HG03575 (cell line): ENCODE results near the gene FUZ.

Experiments
- ATAC-seq: cut with Tn5 transposase; IDR thresholded peaks from one replicate; pipeline ENCODE4 v1.9.1; 2021; ENCODE audit not compliant: unreplicated experiment, insufficient number of reproducible peaks, low FRiP score; ENCODE audit errors: extremely low read depth

FUZ gene

DNA sequence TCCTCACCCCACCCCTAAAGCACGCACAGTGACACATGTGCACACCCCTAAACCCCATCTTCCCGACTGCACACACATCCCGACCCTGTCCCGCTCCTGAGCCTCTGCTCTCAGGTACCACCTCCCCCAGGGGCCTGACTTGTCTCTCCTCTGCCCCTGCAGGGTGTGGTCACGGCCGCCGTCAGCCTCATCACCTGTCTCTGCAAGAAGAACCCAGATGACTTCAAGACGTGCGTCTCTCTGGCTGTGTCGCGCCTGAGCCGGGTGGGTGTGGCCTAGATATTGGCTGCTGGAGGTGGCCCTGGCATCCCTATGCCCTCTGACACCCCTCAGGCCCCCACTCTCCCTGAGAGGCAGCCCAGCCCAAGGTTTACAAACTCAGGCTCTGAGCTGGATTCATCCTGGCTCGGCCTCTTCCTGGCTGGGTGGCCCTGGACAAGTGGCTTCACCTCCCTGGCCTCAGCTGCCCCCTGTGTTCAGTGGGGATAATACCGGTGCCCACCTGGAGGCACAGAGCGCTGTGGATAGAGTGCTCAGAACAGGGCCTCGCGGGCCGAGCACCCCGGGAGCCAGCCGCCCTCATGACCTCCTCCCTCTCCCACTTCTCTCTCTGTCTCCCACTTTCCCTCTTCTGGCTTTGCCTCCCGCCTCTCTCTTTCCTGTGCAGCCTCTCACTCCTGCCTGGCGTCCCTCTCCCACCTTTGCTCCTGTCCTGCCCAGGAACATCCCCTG is 20.1 kb downstream of the FUZ start:
- no peak for ATAC-seq

DNA sequence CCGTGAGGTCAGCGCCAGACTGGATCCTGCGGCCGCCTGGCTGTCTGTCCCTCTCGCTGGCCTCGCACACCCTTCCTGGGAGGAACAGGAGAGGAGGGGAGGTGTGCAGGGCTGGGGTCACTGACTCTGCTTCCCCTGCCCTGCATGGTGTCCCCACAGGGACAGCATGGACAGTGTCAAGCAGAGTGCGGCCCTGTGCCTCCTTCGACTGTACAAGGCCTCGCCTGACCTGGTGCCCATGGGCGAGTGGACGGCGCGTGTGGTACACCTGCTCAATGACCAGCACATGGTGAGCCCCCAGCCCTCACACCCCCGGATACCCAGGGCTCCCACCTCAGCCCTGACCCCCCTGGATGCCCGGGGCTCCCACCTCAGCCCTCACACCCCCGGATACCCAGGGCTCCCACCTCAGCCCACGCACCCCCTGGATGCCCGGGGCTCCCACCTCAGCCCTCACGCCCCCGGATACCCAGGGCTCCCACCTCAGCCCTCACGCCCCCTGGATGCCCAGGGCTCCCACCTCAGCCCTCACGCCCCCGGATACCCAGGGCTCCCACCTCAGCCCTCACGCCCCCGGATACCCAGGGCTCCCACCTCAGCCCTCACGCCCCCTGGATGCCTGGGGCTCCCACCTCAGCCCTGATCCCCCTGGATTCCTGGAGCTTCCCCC is 21.2 kb downstream of the FUZ start:
- ATAC-seq, result no peak

DNA sequence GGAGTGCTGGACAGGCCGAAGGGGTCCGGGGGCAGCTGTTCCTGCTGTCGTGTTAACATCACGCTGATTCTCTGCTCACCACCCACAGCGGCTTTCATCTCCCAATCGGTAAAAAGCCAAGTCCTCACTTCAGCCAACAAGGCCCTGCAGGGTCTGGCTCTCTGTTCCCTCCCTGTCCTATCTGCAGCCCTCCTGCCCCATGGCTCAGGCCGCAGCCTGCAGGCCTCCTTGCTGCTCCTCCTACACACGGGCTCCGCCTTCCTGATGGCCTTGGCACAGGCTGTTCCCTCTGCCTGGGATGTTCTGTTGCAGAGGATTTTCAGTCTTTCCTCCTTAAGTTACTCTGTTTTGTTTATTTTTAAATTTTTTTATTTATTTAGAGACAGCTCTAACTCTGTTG is 22.2 kb downstream of the FUZ start:
- ATAC-seq, result no peak

DNA sequence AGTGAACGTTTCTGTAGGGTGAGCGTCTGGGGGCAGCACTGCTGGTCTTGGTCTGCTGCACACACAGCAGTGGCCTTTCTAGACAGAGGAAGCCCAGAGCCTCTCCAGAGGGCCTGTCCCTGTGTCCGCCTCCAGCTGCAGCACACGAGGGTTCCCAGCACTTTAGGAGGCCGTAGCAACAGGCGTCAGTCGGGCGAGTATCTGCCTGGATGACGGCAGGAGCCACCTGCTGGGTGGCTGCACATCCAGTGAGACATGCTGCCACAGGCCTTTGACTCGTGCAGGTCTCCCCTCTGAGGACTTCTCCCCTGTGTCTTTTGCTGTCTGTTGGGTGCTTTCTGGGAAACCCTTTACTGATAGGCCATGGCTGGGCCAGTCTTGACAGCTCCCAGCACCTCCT is 24.2 kb downstream of the FUZ start:
- no peak for ATAC-seq

DNA sequence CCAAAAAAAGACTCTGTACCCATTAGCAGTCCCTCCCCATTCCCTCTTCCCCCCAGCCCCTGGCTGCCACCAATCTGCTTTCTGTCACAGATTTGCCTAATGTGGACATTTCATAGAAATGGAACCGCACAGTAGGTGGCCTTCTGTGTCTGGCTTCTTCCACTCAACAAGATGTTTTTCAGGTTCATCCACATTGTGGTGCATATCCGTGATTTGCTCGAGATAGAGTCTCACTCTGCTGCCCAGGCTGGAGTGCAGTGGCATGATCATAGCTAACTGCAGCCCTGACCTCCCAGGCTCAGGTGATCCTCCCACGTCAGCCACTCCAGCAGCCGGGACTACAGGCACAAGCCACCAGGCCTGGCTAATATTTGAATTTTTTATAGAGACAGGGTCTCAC is 25.3 kb downstream of the FUZ start:
- ATAC-seq, result no peak

DNA sequence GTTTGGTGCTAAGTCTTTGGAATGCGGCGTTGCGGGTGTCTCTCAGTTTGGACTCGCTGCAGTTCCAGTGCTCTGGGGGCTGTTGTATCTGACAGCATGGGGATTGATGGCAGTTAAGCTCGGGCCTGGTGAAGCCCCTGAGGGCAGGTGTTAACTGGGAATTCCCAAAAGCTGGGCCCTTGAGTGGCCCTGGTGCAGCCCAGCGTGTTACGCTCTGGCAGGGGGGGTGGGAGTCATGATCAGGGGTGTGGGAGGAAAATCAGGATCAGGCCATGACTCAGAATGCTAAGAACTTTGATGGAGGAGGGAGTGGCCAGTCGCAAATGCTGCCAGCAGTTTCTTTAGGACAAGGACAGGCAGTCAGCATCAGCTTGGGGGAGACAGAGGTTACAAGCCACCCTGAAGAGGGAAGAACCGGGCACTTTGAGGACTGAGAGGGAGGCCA is 26.7 kb downstream of the FUZ start:
- no peak for ATAC-seq

DNA sequence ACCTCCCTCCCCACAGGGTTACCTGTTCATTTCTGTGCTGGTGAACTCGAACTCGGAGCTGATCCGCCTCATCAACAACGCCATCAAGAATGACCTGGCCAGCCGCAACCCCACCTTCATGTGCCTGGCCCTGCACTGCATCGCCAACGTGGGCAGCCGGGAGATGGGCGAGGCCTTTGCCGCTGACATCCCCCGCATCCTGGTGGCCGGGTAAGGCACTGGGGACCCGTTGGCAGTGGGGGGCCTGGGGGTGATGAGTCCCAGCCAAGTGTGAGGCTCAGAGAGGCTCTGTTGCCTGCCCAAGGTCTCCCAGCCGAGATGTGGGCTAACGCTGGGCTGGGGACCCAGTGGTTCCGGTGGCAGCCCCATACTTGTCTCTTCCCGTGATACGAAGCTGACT is 30.6 kb downstream of the FUZ start:
- no peak for ATAC-seq

DNA sequence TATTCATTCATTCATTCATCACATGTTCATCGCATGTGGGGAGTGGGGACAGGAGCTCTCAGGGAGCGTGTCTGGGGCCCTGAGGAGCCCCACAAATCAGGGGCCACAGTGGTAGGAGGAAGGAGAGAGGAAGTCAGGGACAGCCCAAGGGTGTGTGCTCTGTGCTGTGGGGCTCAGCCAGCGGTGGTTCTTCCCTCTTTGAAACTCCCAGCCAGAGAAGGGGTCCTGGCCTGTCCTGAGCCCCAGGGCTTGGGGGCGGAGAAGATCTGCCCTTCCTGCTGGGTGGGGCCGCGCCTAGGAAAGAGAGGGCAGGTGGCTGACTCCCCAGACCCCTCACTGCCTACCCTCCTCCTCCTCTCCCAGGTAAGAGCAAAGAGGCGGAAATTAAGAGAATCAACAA is 31.7 kb downstream of the FUZ start:
- no peak for ATAC-seq

DNA sequence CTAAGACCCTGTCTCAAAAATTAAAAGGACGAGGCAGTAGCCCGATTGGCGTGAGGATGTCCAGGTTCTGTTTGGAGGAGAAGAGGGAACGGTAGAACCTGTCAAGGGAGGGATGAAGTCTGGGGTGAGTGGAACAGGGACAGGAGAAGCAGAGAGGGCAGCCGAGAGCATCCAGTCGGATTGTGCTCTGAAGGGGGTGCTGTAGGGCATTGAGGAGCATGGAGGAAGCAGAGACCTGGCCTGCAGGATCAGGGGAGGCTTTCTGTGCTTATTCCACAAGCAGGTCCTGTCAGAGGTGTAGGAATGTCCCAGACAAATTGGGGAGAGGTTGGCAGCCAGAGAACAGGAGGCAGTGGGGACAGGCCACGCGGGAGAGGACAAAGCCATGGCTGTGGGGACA is 32.2 kb downstream of the FUZ start:
- no peak for ATAC-seq

DNA sequence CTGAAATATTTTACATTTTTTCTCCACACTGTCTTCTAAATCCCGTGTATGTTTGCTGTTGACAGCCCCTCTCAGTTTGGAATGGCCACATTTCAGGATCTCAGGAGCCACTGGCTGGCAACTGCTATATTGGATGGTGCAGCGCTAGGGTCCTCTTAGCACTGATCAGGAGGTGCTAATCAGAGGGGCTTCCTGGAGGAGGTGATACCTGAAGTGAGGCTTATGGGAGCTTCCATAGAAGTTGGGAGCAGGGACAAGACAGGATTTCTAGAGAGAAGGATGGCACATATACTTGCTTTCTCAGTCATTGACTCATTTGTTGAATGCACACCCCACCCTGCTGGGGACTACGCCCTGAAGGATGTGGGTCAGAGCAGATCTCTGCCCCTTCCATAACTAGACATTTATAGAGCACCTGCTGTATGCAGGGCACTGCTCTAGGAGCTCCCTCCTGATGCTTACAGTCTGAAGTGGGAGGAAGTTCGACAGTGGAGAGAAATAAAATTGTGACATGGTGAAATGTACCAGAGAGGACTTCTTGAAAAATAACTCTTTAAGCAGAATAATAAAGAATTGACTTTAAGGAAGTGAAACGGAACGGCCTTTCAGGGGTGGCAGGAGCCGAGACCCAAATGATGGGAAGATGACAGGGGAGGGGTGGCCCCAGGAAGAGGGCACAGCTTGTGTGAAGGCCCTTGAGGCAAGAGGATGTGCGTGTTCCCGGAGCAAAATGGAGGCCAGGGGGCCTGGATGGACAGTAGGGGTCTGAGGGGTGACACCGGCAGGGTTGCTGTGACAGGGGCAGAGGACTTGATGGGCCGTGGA is 33.1 kb downstream of the FUZ start:
- ATAC-seq, result no peak

DNA sequence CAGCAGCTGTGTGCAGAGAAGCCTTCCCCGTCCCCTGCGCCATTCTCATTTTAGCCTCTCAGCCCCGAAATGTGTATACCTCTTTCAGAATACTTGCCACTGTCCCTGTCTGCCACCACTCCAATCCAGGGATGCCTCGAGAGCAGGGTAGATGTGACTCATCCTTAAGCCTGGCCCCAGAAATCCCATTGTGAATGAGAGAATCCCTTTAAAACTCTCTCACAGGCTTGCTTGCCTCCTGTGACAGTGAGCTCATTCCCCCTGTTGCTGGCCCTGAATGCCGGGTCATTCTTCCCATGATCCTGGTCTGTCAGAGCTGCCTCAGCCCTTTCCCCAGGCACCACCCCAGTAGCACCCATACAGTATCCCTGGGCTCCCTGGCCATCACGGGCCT is 36.7 kb downstream of the FUZ start:
- no peak for ATAC-seq

DNA sequence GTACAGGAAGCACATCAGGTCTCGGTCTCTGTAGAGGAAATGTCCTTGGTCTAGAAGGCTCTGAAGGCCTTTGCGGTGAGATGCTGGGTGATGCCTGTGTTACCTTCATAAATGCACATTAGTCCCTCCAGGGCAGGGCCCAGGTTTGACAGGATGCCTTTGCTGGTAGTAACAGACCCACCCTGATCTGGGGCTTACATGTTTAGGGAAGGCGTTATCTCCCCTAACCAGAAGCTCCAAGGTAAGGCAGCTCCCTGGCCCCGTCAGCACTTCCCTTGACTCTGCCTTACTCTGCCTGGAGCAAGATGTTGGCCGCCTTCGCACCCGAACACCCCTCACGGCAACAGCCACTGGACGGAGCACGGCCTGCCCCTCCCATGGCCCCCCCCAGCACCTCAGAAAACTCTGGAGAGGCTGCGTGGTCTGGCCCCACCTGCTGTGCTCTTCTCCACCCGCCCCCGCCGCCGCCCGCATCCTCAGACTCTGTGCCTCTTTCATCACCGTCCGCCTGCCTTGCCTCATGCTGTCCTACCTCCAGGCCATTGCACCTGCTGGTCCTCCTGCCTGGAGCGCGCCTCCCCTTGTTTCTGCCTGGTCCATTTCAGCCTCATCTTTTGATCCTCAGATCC is 37.2 kb downstream of the FUZ start:
- no peak for ATAC-seq

DNA sequence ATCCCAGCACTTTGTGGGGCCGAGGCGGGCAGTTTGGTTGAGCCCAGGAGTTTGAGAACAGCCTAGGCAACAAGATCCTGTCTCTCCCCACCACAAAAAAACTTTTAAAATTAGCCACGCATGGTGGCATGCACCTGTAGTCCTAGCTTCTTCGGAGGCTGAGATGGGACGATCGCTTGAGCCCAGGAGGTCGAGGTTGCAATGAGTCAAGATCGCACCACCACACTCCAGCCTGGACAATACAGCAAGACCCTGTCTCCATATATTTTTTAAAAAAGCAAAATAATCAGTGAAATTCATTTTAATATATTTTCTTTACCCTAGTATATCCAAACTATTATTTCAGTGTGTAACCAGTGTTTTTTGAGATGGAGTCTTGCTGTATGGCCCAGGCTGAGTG is 38.1 kb downstream of the FUZ start:
- ATAC-seq, result no peak

DNA sequence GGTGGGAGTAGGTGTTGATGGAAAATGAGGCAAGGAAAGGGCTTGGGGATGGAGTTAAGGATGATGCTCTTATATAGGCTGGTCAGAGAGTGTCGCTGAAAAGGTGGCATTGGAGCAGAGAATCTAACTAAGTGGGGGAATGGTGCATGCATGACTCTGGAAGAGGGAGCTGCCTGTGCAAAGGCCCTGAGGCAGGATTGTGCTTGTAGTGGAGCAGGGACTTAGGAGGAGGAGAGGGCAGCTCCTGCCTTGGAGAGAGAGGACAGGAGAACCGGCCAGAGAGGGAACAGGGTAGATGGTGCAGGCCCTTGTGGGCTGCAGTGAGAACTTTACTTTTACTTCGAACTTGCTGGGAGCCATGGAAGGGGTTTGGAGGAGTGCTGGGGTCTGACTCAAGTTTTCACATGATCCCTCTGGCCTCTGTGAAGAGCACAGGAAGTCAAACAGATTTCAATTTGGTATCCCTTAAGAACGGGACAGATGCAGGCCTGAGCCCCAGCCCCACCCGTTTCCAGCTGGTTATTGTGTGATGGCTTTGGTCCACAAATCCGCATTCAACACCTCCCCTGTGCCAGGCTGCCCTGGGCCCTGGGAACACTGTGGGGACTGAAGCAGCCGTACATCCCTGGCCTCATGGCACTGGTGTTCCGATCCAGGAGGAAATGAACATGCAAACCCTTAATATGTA is 39.3 kb downstream of the FUZ start:
- ATAC-seq, result no peak

DNA sequence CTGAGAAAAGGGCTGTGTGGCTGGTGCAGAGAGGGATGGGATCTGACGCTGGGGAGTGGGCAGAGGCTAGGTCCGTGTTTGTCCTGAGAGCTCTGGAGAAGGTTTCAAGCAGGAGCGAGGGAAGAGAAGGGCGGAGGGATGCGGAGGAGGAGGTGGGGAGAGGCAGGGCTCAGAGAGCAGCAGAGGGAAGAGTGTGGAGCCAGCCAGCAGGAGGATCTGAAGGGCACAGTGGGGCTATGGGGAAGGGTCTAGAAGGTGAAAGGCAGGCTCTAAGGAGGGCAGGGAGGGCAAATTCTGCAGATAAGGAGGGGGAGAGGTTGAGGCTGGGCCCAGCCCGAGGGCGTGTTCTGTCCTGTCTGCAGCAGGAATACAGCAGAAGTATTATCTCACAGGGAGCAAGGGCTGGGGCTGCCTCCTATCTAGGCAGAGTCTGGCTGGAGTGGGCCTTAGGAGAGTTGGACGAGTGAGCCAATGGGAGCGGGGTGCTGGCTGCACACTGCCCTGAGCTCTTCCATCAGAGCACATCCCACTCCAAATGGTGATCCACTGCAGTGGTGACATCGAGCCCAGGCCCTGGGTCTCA is 40.2 kb downstream of the FUZ start:
- ATAC-seq, result no peak

DNA sequence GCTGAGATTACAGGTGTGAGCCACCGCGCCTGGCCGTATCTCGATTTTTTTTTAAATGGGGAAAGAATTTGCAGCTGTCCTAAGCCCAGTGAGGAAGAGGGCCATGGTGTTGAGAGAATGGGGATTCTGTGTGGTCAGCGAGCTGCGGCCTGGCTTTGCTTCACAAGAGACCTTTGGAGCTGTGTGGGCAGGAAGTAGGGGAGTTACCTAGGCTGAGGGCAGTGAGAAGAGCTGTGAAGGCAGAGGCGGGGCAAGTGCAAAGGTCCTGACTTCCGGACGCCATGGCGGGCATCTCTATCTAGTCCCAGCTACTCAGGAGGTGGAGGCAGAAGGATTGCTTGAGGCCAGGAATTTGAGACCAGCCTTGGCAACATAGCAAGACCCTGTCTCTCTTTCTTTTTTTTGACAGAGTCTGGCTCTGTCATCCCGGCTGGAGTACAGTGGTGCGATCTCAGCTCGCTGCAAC is 41.4 kb downstream of the FUZ start:
- no peak for ATAC-seq

DNA sequence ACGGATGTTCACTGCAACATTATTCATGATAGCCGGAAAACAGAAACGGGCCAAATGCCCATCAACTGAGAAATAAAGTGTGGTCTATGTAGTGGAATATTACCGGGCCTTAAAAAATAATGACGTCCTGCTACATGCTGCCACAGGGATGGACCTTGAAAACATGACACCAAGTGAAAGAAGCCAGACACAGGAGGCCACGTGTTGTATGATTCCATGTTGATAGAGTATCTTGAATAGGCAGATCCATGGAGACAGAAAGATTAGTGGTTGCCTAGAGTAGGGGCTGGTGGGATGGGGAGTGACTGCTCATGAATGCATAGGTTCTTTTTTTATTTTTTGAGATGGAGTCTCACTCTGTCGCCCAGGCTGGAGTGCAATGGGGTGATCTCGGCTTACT is 42.6 kb downstream of the FUZ start:
- ATAC-seq, result no peak

DNA sequence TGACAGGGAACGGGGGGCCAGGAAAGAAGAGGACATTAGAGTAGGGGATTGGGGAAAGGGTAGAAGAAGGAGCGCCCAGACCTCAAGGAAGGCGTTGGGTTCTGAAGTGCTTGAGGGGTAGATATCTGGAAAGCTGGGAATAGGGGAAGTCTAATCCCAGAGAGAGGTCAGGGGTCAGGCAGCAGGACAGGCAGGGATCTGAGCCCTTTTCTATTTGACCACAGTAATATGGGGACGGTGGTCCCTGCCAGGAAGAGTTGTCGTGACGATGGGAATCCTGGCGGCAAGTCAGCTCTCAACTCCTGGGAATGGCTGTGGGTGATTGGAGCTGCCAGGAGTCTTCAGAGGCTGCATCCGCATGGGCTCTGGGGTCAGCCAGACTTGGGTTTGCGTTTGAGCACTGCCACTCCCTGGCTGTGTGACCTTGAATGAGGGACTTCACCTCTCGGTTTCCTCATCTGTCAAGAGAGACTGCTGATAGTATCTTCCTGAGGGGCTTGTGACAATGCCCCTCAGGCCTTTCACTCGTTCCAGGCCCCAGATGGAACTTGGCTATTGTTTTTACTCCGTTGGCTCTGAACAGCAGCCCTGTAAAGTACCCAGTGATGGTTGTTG is 45.0 kb downstream of the FUZ start:
- no peak for ATAC-seq
